Activated T-helper 1 cell treated with anti-CD3 and anti-CD28 coated beads, Interleukin-2, amount 50 U/mL, for 16 hours (primary cell): ENCODE data around the gene RTN4RL1.
"Not testable (repeated sequence)": the region's sequence is repeated elsewhere in the genome, so short reads cannot be mapped to it uniquely, and the experiment has no call there.

Source experiments
- DNase-seq, 2 donors: peaks; one replicate each; pipeline ENCODE4 v3.0.0-alpha.2; 2020; ENCODE audit warnings: low read depth in 1 of 2, low spot score in 1 of 2

The RTN4RL1 gene

DNA sequence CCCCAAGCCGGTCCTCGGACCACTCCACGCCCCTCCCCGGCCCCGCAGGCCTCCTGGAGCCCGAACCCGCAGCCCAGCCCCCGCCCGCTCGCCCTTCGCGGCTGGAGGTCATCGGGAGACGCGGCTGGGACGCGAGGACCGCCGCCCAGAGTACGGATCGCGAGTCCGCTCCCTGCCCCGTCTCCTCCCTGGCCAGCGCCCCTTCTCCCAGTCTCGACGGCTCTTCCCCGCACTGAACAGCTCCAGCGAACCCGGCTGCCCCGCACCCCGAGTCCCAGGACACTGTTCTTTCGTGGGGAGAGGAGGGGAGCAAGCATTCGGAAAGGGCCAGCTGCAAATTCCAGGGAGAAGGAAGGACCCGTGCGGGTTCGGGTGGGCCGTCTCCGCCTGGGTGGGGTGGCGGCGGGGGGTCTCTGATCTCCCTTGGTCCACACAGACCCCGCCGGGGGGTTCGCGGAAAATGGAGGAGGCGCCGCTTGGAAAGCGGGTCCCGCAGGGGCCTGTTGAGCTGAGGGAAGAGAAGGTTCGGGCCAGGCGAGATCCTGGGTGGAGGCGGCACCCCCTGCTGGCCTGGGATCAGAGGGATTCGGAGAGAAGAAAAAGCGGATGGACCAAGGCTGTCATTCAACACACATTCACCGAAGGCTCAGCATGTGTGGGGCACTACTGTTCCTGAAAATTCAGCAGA is 632 bp upstream of the RTN4RL1 start:
- no peak for DNase-seq

DNA sequence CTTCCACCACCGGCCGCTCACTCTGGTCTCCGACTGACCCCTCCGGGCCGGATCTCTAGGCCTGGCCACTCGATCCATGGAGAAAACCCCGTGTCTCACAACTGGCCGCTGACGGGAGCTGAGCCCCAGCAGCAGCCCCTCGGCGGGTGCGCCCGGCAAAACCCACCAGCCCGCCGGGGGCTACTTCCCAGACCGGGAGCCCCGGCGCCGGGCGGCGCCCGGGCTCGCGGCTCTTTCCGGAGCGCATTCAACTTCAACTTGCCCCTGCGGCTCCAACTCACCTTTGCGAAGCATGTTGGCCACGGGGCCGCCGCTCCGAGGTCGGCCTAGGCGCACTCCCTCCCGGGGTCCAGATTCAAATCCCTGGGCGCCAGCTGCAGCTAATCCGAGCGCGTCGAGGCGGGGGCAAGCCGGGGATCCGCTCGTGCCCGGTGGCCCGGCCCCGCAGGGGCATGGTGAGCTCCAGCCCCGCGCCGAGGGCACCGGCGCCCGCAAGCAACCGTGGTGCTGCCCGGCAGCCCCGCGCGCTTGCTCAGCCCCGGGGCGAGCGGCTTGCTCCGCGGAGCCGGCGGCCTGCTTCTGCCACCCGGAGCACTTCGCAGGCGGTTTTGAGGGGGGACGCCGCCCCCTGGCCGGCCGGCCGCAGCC is 438 bp downstream of the RTN4RL1 start:
- no peak for DNase-seq

DNA sequence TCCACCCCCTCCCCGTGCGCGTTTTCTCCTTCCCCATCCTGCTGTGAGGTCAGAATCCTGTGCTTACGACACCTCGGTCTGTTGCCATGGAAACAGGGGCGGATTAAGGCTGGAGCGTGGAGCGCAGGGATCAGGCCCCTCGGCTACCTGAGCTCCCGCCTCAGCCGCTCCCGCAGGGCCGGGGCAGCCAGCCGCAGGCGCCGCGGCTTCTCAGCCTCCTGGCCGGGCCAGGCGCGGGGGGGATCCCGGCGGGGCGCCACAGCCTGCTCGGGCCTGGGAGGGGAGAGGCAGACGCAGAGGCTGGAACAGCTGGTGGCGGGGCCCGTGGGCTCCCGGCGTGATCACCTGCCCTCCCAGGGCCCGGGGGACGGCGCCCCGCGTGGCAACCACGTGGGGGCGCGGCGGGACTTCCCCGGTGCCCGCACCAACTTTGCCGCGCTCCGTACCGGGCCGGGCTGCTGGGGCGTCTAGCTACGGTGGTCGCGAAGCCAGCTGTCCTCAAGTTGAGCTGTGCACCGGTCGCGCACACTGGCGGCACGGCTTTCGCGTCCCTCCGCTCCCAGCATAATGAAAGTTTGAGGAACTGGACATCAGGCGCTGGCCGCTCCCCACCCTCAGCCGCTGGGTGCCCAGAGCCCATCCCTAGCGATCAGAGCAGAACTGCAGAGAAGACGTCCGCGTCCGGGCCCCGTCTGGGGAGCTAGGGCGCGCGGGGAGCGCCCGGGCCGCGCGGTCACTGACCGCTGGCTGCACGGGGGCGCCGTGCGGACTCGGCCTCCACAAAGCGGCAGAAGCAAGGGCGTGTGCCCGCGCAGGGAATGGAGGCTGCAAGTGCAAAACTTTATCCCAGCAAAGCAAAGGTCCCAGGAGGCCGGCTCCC is 1.2 kb downstream of the RTN4RL1 start:
- DNase-seq, result no peak

DNA sequence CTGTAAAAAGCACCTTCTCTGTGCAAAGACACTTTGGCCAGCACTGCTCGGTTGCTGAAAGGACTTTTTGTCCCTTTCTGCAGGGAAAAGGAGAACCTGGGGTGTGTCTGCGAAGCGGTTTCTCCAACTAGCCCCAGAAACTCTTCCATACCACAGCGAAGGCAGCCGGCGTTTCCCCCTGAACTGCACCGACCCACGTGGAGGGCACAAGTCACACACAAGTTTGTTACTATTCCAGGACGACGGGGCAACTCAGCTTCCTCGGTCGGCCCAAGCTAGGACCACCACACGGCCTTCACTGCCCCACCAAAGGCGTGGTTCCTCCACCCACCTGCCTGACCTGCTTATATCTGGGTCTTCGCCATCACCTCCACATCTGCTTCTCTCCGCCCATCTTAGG is 1.9 kb downstream of the RTN4RL1 start:
- no peak for DNase-seq

DNA sequence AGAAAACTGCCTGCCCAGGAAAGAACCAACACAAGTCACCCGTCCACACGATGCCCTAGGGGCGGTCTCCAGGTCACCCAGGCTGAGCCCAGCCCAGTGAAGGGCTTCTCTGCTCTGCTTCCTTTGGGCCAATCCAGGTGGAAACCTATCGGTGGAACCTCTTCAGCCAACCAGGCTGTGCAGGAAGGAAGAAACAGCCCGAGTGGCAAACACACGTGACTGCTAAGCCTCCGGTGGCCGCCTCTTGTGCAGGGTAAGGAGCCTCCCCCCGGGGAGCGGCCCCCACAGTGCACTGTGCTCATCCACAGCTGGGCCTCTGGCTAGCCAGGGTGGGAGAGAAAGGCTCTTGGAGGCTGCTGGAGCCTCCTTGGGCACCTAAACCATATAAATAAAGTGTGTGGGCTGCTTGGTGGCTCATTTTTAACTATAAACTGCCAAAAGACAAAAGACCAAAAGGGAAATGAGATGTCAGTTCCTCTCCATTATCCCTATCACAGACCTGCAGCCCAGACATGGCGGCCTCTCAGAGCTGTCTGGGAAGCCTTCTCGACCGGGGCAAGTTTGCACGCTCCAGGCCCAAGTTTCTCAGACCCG is 2.4 kb downstream of the RTN4RL1 start:
- no peak for DNase-seq

DNA sequence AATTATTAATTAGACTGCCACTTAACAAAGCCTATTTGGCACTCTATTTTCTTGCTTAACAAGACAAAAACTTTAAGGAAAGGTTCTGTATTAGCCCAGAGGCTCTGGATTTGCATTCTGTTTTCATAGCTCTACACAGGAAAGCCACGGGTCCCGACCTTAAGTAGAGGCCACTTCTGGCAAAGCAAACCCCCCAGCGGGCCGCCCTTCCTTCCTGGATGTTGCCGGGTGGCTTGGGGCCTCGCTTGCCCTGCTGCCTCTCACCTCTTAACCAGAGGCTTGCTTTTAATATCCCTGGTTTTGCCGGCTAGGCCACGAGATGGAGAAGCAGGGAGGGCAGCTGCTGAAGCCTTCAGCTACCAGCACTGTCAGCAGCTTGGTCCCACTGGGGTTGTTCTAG is 4.4 kb downstream of the RTN4RL1 start:
- no peak for DNase-seq

DNA sequence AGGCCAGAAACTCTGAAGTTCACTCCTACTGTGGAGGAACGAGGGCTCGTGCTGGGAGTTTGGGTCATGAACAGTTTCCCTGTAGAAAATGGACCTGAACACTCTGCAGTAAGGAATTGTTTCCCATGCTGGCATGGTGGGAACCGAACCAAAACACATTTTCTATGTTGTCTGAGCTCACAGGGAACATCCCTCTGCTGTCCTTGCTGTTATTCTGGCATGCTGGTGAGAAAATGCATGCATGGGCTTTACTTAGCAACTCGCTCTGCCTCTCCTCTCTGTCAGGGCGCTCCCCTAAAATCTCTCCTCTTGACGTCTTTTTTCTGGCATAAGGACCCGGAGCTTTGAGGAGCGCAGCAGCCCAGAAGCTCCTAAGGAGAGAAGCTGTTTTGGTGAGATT is 5.4 kb downstream of the RTN4RL1 start:
- DNase-seq, result no peak

DNA sequence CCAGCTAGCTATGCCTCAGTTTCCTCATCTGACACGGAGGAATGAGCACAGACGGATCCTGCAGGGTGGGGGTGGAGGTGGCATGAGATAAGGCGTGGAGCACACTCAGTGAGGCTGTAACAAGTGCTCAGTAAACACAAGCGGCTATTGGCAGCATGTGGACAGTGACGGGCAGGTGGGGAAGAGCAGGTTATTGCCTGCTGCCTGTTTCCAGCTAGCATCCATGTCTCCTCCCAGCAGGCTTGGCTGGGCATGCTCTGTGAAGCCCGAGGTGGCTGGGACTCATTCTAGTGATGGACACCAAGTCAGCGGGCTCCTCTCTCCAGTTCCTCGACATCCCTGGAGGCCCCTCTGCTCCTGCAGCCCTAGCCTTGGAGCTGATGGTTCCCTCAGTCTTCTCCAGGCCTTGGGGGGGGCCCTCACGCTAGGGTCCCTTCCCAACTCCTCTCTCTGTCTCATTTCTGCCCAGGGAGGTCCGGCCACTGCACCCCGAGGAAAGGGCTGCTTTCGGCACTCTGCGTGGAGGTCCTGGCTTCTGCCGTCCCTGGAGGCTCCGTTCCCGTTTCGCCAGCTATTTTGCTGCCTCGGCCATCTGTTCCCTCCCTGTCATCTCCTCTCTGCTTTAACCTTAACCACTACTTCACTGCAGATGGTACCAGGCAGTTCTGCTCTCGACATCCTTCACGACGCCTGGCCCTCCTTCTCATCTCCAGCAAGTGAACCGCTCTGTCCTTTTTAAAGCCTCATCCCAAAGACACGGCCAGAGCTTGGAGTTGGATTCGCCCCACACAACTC is 6.2 kb downstream of the RTN4RL1 start:
- no peak for DNase-seq

DNA sequence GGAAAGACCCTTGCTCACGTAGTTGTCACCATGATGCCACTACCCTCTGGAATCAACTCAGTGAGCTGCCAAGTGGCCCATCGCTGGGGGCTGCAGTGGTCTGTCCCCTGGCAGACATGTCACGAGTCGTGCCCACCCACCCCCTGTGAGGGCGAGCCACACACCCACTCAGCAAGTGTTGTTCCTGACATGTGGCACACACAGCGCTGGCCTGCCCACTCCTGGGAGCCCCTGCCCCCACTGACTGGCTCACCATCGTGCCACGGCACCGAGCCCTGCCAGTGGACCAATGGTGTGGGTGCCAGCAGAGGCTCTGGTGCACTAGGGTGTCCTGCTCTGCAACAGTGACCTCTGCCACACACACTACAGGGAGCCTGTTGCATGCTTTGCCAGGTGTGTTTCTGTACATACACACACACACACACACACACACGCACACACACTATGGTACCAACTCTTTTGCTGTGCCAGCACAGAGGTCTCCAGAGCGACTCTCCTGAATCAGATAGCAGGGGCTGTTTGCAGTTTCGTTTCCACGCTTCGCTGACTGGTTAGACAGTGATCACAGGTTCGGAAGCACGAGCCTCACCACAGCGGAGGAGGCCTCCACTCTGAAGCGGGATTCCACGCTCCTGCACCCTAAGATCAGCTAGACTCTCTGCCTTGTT is 7.7 kb downstream of the RTN4RL1 start:
- DNase-seq, result no peak

DNA sequence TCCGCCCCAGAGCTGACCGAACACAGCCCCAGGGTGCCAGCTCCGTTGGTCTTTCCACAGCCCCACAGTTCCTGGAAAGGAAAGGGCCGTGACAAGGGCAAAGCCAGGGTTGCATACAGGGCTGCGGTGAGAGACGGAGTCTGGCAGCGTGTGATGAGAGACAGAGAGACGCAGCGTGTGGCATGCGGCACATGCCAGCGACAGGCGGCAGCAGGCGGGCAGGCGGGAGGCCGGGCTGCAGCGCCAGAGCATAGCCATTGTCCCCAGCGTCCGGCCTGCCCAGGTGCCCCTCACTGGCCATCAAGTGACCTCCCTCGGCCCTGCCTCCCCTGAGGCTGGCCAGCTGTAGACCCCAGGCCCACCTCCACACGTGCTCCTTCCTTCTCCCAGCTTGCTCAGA is 8.6 kb downstream of the RTN4RL1 start:
- DNase-seq, result no peak

DNA sequence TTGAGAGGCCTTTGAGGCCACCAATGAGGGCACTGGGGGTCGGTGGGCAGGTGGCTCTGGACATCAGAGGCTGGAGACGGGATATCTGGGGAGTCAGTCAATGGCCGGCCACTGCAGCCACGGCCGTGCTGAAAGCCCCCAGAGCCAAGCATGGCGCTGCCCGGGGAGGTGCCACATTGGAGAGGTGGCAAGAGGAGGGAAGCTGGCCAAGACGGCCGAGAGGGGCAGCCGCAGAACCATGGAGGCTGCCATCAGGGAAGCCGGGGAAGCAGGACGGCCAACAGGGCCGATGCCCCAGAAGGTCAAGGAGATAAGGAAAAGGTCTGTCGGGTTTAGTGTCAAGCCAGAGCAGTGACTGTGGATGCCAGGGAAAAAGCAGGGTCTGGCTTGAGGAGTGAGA is 9.8 kb downstream of the RTN4RL1 start:
- DNase-seq, result no peak

DNA sequence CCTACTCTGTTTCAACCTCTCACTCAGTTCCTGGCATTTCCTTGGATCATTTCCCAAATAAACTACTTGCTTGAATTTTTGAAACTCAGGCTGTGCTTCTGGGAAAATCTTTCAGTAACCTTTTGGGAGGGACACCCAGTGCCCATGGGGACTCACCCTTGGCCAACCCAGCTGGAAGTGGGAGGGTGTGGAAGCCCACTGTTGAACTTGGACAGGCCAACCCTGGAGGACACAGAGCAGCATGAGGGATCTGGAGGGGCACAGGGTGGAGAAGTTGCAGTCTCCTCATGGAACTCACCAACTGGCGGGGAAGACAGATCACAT is 11.2 kb downstream of the RTN4RL1 start:
- no peak for DNase-seq

DNA sequence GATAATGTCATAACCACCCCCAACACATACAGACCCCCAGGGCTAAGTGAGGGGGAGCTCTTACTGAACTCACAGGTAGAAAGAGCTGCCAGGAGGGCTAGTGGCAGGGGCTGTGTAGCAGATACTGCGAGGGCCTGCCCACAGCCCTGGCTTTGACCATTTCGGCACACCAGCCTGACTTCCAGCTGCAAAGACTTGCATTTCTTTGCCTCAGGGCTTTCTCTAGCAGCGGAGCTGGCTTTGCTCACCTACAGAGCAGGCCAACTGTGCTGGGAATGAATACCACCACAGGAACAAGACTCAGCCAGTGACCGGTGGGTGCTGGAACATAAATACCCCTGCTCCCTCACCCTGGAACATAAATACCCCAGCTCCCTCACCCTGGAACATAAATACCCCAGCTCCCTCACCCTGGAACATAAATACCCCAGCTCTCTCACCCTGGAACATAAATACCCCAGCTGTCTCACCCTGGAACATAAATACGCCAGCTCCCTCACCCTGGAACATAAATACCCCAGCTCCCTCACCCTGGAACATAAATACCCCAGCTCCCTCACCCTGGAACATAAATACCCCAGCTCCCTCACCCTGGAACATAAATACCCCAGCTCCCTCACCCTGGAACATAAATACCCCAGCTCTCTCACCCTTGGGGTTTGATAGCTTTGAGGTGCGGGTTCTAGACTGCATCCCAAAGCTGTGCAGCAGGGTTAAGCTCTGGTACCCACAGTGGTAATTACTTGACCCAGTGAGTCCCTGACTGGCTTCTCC is 11.7 kb downstream of the RTN4RL1 start:
- DNase-seq, result not testable (repeated sequence)

DNA sequence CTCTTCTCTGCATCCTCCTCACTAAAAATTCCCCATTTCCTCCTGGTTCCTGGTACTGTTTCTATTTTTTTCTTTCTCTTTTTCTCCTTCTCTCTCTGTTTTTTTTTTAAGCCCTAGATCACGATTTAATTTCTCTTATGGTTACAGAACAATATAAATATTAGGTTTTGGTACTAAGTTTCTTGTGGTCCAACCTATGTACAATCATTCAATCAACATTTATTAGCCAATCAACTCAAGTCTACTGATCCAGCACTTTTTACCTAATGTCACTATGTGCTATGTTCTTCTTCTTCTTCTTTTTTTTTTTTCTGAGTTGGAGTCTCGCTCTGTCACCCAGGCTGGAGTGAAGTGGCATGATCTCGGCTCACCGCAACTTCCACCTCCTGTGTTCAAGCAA is 12.6 kb downstream of the RTN4RL1 start:
- no peak for DNase-seq

DNA sequence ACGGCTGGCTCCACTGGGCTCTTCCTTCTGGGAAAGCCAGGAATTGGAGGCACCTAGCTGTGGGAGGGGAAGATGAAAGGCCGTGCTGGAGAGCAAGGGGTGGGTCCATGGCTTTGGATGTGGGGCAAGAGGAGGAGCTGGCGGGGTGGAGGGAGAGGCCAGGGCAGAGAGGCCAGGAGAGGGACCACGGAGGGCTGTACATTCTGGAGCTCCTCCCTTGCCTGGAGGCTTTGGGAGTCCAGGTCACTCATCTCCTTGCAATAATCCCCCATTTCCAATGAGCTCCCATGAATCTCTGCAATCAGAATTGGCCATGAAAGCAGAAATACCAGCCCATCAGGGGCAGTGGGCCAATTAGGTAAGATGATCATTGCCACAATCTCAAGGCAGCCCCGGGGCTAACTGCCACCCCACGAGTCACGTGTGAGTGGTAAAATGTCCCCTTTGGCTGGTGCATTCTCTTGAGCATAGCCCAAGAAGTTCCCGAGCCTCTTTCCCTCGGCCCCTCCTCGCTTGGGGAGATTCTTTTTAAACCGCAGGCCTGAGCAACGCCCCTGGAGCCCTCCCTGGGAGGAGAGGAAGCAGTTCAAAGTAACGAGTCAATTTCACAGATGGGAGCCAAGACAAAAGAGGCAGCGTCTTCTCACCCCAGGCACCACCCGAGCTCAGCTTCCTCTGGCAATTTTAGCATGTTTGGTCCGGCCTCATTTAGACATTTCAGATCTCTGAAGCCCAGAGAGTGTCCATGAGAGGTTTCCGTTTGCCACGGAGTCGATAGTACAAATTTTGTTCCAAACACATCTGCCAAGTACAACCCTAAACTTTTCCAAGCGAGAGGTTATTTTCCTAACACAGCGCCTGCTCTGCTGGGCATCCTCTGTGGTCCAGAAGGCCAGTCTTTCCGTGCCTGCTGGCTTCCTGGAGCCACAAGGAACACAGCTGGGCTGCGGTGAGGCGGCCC is 13.4 kb downstream of the RTN4RL1 start:
- DNase-seq, result no peak

DNA sequence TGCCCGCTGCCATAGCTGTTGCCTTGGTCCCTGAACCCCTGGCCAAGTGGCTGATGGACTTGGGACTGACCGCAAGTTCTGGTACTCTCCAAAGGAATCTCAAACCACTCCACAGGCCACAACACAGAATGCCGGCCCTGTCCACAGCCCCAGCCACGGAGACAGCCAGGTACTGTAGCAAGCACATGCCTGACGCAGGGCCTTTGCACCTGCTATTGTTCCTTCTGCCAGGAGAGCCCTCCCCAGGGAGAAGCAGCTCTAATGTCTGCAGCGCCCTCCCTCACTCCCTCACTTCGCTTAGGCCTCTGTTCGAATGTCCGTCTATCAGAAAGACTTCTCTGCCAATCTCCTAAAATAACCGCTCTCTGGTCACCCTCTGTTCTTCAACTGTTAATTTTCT is 15.4 kb downstream of the RTN4RL1 start:
- no peak for DNase-seq

DNA sequence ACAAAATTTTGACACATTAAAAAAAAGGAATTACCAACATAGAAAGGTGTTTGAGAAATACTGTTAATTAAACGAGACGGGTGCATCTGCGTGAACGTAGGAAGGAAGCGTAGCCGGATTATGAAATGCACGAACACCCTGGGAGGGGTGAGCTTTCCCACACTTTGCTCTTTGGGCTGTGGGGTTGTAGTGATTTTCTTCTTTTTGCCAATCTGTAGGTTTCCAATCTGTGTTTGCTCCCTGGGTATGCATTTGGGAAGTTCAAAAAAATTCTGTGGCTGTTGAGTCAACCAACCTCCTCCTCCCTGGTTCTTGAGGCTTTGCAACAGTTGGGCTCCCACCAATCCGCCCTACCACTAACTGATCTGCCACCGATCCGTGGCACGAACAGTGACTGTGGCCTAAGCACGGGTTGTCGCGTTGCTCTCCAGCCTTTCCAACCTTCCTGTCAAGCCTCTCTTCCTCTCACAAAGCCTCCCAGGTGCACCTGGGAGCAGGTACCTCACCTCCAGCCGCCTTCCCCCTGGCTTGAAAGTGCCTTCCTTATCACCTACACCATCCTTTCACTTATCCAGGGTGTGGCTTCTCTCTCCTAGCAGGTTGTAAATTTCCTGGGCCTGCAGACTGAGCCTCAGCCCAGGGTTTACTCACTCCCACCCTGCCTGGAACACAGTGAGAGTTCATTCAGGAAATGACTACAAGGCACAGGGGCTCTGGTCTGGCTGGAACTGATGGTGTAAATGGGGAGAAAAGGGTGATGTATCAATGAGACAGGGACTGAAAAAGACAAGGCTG is 16.6 kb downstream of the RTN4RL1 start:
- no peak for DNase-seq

DNA sequence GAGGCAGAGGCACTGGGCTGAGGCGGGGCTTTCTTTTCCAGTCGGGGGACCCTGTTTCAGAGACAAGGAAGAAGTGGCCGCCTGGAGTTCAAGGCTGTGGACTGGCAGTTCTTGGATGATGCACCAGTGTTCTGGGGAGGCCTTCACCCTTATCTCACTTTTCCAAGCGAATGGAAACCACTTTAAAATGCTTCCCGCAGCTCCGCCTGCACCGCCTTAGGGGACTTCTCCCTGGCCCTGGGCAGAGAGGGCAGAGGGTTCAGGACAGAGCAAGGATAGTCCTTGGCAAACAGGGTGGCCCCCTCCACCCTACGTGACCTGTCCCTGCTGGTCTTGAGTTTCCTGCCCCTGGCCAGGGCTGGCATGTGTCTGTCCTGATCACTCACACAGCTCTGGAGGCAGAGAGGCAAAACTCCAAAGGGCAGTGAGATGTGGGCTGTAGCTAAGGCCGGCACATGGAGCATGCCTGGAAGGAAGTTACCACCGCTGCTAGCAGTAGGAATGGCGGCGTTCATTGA is 20.6 kb downstream of the RTN4RL1 start:
- no peak for DNase-seq
